Panc1 (cell line): ENCODE measurements around the gene DENND11.

ENCODE experiments used
- CTCF ChIP-seq: fragments of 450-650 bp; IDR thresholded peaks from 2 replicates; pipeline ENCODE4 v1.5.1; 2017; ENCODE audit warnings: mild to moderate bottlenecking
- POLR2AphosphoS5 ChIP-seq: IDR thresholded peaks from 2 replicates; pipeline ENCODE4 v1.6.1; 2012; ENCODE audit warnings: mild to moderate bottlenecking, low read depth, low read length, moderate library complexity
- REST ChIP-seq, 2 experiments: IDR thresholded peaks; 2 replicates each; pipeline ENCODE4 v1.6.1; 2011 to 2012; ENCODE audit warnings: low read depth in 2 of 2, control low read depth in 1 of 2, low read length in 1 of 2, mild to moderate bottlenecking in 1 of 2, moderate library complexity in 1 of 2; ENCODE audit not compliant: insufficient read depth in 1 of 2
- SIN3A ChIP-seq: IDR thresholded peaks from 2 replicates; pipeline ENCODE4 v1.6.1; 2012; ENCODE audit warnings: low read depth, mild to moderate bottlenecking, low read length, moderate library complexity, borderline replicate concordance; ENCODE audit not compliant: insufficient read depth
- TCF7L2 ChIP-seq: IDR thresholded peaks from 2 replicates; pipeline ENCODE4 v1.6.1; 2011; ENCODE audit warnings: mild to moderate bottlenecking, low read depth, low read length, inconsistent platforms

GRCh38 chr7:141659501-141659900 is 42.5 kb downstream of the DENND11 start:
- TF ChIP-seq CTCF (no peak), SIN3A (no peak), POLR2AphosphoS5 (no peak), REST (IDR thresholded peaks at IDR 0.05; ENCODE audit: insufficient read depth in 1 of 2, low read depth in 2 of 2, low read length in 1 of 2) (no peak), TCF7L2 (no peak)
